ENCODE data around the gene TMEM221.

TMEM221 gene

GRCh38 chr19:17441241-17442021 is 7.0 kb downstream of the TMEM221 start:
- DNase-seq (ENCODE audit: low read depth in 2 of 2): no peak

GRCh38 chr19:17436874-17437267 is 11.6 kb downstream of the TMEM221 start:
- DNase-seq (ENCODE audit: low read depth in 2 of 2): no peak

- DNase-seq (ENCODE audit: low read depth in 2 of 2): no peak
Observed at GRCh38 chr19:17436094-17436873, 12.2 kb downstream of the TMEM221 start.

- DNase-seq (ENCODE audit: low read depth in 2 of 2): no peak
Observed at GRCh38 chr19:17435218-17435617, 13.2 kb downstream of the TMEM221 start.

- DNase-seq (ENCODE audit: low read depth in 2 of 2): no peak
Observed at GRCh38 chr19:17431417-17431816, 17.1 kb downstream of the TMEM221 start.

GRCh38 chr19:17429641-17430113 is 18.8 kb downstream of the TMEM221 start:
- no peak for DNase-seq (ENCODE audit: low read depth in 2 of 2)

- no peak for DNase-seq (ENCODE audit: low read depth in 2 of 2)
Observed at GRCh38 chr19:17424743-17425365, 23.6 kb downstream of the TMEM221 start.

GRCh38 chr19:17423429-17424208 is 24.8 kb downstream of the TMEM221 start:
- DNase-seq (ENCODE audit: low read depth in 2 of 2): no peak

- DNase-seq (ENCODE audit: low read depth in 2 of 2): no peak
Observed at GRCh38 chr19:17421942-17422341, 26.5 kb downstream of the TMEM221 start.

- no peak for DNase-seq (ENCODE audit: low read depth in 2 of 2)
Observed at GRCh38 chr19:17420475-17420924, 28.0 kb downstream of the TMEM221 start.

- DNase-seq (ENCODE audit: low read depth in 2 of 2): peak; percentile 98
Observed at GRCh38 chr19:17419621-17420474, 28.6 kb downstream of the TMEM221 start, which contains the start of gene MVB12A. Gene MVB12A (plus strand): TSS chr19:17420047. CDS start chr19:17420136, 89 bp downstream.

GRCh38 chr19:17419154-17419620 is 29.3 kb downstream of the TMEM221 start:
- DNase-seq (ENCODE audit: low read depth in 2 of 2): no peak

- DNase-seq (ENCODE audit: low read depth in 2 of 2): no peak
Observed at GRCh38 chr19:17418710-17419109, 29.8 kb downstream of the TMEM221 start.

GRCh38 chr19:17415121-17415520 is 33.3 kb downstream of the TMEM221 start:
- DNase-seq (ENCODE audit: low read depth in 2 of 2): no peak

- DNase-seq (ENCODE audit: low read depth in 2 of 2): no peak
Observed at GRCh38 chr19:17414097-17414496, 34.4 kb downstream of the TMEM221 start.

GRCh38 chr19:17411801-17412200 is 36.7 kb downstream of the TMEM221 start:
- no peak for DNase-seq (ENCODE audit: low read depth in 2 of 2)

- DNase-seq (ENCODE audit: low read depth in 2 of 2): no peak
Observed at GRCh38 chr19:17409990-17410389, 38.5 kb downstream of the TMEM221 start.

GRCh38 chr19:17406887-17407196 is 41.6 kb downstream of the TMEM221 start:
- no peak for DNase-seq (ENCODE audit: low read depth in 2 of 2)

- DNase-seq (ENCODE audit: low read depth in 2 of 2): no peak
Observed at GRCh38 chr19:17406046-17406886, 42.2 kb downstream of the TMEM221 start.

Data from fibroblast of skin of left biceps (primary cell).